OCI-M2 (cell line): ENCODE results near the gene GIMAP5.
"Not testable (repeated sequence)": the region's sequence is repeated elsewhere in the genome, so short reads cannot be mapped to it uniquely, and the experiment has no call there.

Experiments
- DNase-seq: peaks from one replicate; lab custom pipeline; 2025; ENCODE audit not compliant: unreplicated experiment; lab: John Stamatoyannopoulos, UW

Gene GIMAP5

DNA sequence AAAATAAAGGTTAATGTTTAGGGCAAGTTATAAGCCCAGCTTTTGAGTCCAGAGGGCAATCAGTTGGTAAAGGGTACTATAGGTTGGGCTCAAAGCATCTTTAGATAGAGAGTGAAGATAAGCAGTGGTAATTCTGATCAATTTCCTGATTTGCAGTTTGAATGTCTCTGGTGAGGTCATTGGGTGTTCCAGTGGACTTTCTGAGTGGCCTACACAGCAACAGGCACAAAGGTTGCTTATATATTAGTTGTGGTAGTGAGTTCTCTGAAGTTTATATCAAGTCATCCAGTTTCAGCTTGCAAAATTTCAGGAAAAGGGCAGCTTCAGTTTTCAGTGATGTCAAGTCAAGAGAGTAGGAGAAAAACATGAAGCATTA is 29.1 kb downstream of the GIMAP5 start:
- DNase-seq: no peak

DNA sequence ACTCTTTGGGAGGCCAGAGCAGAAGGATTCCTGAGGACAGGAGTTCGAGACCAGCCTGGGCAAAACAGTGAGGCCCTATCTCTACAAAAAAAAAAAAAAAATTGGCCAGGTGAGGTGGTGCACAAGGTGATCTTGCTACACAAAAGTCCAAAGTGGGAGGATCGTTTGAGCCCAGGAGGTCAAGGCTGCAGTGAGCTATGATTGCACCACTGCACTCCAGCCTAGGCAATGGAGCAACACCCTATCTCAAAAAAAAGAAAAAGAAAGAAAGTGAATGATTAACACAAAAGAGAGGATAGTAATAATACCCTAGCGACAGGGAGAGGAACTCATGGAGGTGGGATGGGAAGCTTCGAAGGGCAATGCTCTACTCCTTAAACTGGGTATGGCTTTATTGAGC is 32.5 kb downstream of the GIMAP5 start:
- DNase-seq: no peak

GRCh38 chr7:150774131-150774530 is 36.9 kb downstream of the GIMAP5 start:
- DNase-seq: not testable (repeated sequence)

DNA sequence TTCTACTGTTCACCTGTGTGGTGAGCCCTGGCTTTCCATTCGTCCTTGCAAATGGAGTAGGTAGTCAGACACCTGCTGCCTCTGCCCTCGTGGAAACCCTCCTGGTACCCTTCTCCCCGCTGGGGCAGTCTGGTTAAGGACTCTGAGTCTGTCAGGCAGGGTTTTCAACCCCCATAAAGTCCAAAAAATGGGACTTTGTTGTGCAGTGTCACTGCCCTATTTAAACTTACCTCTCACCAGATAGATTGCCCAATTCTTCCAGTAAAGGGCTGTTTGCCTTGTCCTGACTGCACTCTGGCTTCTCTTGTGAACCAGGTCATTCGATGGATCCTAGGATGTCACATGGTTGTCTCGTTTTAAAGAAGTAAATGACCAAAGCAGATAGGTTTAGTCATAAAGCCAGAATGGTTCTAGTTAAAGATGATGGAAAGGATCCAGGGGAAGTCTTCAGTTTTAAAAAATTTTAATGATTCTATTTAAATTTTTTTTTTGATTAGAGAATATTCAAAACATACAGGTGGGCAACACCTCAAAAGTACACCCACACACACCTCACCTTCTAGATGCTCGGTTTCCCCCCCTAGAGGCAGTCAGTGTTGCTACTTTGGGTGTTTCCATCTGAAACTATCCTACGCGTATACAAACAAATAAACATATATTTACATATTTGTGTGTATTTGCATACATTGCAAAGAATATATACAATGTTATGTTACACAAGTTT is 41.0 kb downstream of the GIMAP5 start:
- DNase-seq: no peak

GRCh38 chr7:150778738-150779301 is 41.6 kb downstream of the GIMAP5 start:
- peak; percentile 64 for DNase-seq

GRCh38 chr7:150780292-150780691 is 43.1 kb downstream of the GIMAP5 start:
- no peak for DNase-seq

DNA sequence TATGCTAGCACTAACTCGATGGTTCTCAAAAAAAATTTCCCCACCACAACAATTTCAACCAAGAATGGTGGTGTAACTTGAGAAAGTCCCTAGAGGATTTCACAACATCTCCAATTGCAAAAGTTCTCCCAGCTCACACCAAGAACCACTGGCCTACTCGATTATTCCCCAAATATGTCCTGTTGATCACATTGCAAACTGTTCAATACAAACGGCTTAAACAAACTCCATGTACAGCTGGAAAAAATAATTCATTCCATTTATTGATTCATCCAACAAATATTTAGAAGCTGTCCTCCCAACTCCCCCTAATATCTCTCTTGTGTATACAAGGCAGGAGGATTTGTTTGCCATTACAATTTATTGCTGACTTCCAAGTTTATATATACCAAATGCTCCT is 43.9 kb downstream of the GIMAP5 start:
- DNase-seq: no peak

DNA sequence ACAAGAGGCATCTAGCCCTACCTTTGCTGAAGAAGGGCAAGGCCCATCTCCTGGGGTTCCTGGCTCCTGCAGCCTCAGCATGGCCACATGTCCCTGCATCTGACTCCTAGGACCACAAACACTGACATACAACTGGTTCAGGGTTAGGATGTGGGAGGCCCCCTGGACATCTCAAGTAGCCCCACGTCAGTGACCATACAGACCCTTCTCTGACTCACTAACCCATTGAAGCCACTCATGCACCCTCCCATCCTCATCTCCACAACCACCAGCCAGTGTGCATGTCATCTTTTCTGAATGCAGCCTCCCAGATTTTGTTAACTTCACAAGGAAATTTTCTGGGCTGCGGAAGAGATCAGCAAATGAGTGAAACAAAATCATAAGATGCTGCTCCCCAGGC is 44.7 kb downstream of the GIMAP5 start:
- no peak for DNase-seq

DNA sequence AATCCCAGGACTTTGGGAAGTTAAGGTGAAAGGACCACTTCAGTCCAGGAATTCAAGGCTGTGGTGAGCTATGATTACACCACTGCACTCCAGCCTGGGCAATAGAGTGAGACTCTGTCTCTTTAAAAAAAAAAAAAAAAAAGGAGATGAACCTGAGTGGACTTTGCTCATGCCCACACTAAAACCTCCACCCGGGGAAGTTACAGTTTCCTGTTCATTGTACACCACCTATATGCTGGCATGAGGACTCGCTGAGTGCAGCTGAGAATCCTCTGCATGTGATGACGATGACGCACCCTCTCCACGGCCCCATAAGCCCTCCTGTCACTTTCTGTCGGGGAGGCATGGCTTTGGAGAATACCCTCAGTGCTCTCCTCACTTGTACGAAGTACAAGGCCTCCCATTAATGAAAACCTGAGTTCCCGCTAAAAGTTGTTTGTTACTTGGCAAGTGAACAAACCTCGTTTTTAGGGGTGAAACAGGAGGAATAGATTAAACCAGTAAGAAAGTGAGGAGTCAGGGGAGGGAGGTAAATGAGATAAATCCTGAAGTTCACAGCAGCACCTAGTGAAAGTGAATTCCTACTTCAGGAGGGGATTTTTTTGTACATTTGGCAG is 47.0 kb downstream of the GIMAP5 start:
- no peak for DNase-seq

- DNase-seq: no peak
Measured at GRCh38 chr7:150784954-150785353, 47.7 kb downstream of the GIMAP5 start.

DNA sequence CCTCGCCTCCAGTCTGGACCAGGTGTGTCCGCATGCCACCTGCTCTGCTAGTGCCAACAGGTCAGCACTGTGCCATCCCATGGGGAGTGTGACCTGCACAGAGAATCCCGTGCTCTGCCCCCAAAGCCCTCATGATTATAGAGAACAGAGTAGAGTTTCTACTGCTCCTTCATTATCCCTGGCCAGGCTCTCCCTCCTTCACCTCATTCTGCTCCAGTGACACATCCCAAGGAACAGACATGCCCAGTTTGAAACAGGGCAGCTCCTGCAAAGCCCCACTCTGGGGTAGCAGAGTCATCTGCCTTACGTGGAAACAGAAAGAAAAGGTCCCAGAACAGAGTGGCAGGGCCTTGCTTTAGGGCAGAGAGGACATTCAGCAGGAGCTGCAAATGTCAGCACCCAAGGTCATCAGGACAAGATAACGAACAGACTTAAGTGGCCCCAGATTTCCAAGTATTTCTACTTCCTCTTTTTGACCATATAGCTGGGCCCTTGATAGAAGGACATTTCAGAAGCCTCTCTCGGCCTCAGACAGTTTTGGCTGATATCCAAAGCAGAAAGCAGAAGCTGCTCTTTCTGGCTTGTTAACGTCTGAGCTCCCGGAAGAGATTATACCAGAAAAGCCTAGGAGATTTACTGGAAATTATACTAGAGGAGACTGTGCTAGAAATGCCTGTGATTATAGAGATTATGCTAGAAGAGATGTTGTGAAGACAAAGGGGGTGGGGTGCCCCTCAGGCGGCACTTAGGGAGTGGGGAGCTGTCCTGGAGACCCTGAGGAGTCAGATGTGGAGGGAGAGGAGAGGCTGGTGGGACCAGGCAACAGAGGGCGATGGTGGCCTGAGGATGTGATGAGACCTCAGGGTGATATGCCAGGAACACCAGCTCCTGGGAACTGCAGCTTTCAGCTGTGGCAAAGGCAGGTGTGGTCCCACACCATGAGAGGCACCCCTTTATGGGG is 50.4 kb downstream of the GIMAP5 start:
- DNase-seq: peak; percentile 65

GRCh38 chr7:150788474-150789269 is 51.5 kb downstream of the GIMAP5 start:
- DNase-seq: no peak

GRCh38 chr7:150790416-150791075 is 53.3 kb downstream of the GIMAP5 start:
- no peak for DNase-seq

DNA sequence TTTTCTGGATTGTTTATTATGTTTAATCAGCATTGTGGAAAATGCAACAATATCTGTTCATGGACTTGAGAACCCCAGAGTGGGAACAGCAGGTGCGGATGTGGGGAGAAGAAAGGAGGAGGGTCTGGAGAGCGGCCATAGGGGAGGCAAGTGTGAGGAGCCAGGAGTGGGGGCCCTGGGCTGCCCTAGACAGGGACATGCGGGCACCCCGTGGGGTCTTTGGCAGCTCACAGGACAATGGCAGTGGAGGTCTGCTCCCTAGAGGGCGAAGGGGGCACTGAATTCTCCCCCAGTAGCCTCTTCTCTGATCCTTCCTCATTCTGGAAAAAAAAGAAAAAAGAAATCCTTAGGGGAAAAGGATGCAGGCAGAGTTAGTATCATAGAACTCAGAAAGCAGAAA is 54.1 kb downstream of the GIMAP5 start:
- no peak for DNase-seq

DNA sequence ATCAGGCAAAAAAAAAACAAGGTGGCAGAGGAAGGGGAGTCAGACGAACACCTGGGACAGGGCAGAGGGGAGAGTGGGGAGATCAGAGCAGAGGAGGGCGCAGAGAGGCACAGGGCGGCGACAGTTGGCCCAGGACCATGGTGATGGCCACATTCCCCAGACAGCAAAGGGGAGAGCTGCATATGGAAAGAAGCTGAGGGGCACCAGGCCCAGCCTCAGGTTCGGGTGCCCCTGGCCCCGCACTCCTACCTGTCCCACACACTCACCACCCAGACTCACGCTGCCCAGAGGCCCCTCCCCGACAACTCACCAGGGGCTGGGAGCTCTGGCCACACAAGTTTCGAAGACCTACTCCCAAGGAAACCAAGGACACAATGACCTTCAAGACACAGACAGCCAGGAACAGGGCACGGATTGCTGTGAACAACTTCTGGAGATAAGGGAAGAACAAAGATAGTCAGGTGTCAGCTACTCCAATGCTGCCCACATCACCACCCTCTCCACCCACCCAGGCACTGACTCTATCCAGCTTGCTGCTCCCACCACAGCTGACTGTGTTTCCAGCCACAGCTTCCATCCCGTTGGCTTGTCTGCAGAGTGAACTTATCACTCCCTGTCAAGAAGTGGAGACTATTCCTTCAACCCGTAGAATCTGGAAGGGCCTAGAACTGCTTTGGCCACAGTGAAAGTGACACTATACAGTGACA is 54.7 kb downstream of the GIMAP5 start:
- DNase-seq: no peak
